ENCODE measurements around the gene DIS3L2.
A peak's percentile ranks its signal among the peaks of the same experiment; 100 is the strongest.
"Not testable (repeated sequence)": the region's sequence is repeated elsewhere in the genome, so short reads cannot be mapped to it uniquely, and the experiment has no call there.

Gene DIS3L2

DNA sequence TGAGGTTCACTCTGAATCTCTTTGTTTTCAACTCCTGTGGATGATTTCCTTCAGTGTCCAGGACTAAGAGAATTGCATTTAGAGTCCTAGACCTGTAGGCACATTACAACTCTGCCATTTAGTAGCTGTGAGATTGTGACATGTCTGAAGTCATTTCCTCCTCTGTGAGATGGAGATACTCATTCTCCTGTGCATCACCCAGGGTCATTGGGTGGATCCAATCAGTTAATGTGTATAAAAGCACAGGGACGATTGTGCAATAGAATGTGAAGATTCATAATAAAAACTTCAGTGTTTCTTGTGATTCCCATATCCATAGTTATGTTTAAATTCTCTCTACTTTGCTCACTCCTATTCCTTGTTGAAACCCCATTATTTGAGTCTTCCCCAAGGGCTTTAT is 113.6 kb downstream of the DIS3L2 start:
- DNase-seq, result no peak

GRCh38 chr2:232075859-232076258 is 114.3 kb downstream of the DIS3L2 start:
- no peak for DNase-seq

DNA sequence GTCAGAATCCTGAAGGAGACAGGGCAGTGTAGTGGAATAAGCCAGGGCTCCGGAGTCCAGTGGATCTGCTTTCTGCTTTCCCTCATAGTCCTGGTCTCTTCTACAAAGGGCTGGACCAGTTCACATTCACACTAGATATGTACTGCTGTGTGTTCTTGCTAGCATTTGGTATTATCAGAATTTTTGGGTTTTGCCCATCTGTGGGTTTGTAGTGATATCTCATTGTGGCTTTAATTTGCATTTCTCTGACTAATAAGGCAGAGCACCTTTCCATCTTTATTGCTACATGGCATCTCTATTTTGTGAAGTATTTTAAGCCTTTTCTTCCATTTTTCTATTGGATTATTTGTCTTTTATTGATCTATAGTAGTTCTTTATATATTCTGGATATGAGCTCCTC is 114.8 kb downstream of the DIS3L2 start:
- no peak for DNase-seq

- no peak for DNase-seq
Observed at GRCh38 chr2:232076736-232077135, 115.2 kb downstream of the DIS3L2 start.

DNA sequence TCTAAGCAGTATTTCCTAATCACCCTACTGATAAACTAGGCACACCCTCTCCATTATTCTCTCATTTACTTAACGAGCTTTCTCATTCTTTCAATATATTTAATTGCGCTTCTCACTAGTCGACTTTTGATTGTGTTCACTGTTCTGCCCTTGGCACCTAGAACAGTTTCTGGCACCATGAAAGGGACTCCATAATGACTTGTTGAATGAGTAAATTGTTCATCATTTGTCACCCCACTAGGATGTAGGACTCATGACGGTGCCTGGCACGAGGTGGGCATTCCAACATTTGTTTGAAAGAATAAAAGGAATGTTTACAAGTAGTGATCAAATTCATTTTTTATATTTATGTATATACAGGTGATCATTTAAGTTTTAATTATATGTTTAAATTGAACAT is 123.7 kb downstream of the DIS3L2 start:
- DNase-seq, result no peak

- DNase-seq, result no peak
Observed at GRCh38 chr2:232085826-232086425, 124.4 kb downstream of the DIS3L2 start.

DNA sequence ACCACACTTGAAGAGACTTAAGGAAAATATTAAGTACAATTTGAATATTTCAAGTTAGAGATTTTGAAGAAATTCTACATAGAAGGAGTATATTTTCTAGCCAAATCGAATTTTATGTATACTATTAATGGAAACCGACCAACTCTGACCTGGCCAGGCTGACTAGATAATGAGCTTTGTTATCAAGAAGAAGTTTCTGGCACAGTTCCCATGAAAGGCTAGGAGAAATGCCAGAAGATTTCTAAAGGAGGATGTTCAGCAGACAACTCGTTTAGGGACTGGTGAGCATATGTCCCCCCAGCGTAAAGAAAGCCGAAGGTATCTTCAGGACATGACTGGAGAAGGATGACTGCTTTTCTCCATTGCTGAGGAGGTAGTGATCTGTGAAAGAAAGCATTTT is 127.3 kb downstream of the DIS3L2 start:
- peak; percentile 9 for DNase-seq

- DNase-seq, result no peak
Observed at GRCh38 chr2:232094201-232094600, 132.7 kb downstream of the DIS3L2 start.

DNA sequence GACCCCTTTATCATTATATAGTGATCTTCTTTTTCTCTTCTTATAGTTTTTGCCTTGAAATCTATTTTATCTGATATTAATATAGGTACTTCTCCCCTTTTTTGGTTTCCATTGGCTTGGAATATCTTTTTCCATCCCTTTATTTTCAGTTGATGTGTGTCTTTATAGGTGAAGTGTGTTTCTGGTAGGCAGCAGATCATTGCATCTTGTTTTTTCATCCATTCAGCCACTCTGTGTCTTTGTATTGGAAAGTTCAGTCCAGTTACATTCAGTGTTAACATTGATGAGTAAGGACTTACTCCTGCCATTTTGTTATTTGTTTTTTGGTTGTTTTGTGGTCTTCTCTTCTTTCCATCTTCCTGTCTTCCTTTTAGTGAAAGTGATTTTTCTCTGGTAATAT is 133.4 kb downstream of the DIS3L2 start:
- no peak for DNase-seq

- DNase-seq, result no peak
Observed at GRCh38 chr2:232097260-232097659, 135.7 kb downstream of the DIS3L2 start.

- no peak for DNase-seq
Observed at GRCh38 chr2:232097758-232098157, 136.2 kb downstream of the DIS3L2 start.

GRCh38 chr2:232102380-232102779 is 140.9 kb downstream of the DIS3L2 start:
- no peak for DNase-seq

DNA sequence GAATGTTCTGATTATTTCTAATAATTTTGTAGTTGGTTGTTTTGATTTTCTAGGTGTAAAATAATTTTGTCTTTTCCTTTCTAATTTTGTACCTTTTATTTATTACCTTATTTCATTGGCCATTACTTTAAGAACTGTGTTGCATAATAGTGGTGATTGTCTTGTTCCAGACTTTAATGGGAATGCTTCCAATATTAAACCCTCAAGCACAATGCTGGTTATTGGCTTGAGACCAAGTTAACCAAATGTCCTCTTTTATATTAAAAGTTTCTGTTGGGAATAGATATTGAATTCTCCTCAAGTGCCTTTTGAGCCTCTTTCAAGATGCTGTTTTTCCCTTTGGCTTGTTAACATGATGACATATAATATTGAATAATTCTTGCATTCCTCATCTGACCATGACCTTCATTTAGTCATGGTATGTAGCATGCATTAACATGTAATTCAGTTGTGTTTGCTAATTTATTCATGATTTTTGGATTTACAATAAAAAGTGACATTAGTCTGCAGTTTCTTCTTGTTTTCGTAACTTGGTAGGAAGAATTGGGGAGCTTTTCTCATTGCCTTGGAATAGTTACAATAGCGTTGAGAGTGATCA is 141.7 kb downstream of the DIS3L2 start:
- peak; percentile 9 for DNase-seq

- DNase-seq, result no peak
Observed at GRCh38 chr2:232104076-232104646, 142.6 kb downstream of the DIS3L2 start.

- DNase-seq, result no peak
Observed at GRCh38 chr2:232111551-232111950, 150.0 kb downstream of the DIS3L2 start.

DNA sequence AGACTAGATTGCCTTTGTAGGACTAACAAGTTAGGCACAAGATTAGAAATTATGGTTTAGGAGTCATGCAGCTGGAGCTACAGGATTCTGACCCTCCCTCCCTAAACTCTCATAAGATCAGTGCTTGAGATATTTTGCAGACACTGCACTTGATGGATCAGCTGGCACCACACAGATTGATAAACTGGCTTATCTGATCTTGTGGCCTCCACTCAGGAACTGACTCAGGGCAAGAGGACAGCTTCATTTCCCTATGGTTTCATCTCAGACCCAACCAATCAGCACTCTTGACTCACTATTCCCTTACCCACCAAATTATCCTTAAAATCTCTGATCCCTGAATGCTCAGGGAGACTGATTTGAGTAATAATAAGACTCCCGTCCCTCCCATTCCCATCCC is 152.3 kb downstream of the DIS3L2 start:
- DNase-seq, result no peak

GRCh38 chr2:232115728-232116361 is 154.3 kb downstream of the DIS3L2 start:
- DNase-seq, result not testable (repeated sequence)

DNA sequence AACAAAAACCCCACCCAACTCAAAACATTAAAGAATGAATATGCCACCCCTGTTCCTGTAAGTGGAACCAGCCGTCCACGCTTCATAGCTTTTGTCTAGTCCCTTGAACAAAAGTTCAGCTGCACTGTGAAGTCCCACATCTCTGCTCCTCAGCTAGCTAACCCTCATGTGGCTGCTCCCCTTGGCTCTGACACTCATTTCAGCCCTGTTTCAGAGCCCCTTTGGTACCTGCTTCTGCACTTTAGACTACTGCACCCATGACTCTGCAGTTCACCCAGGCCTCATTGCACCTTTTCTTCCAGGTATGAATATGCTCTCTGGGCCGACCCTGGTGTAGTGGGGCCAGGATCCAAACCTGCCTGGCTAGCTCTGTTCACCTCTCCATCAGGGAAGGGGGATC is 155.3 kb downstream of the DIS3L2 start:
- DNase-seq, result no peak

GRCh38 chr2:232117413-232117812 is 155.9 kb downstream of the DIS3L2 start:
- no peak for DNase-seq

- no peak for DNase-seq
Observed at GRCh38 chr2:232120911-232121310, 159.4 kb downstream of the DIS3L2 start.

DNA sequence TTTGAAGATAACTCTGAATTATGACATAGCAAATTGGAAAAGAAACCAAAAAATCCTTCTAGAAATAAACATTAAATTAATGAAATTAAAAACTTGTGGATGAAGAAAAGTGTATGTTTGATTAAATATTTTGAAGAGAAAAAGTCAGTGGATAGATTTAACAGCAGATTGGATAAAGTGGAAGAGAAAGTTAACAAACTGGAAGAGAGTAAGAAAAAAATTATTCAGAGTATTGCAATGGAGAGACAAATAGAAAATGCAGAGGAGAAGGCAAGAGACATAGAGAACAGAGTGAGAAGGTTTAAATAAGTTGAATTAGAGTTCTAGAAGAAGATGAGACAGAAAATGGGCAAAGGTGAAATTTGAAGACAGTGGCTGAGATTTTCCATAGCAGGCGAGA is 162.8 kb downstream of the DIS3L2 start:
- no peak for DNase-seq

DNA sequence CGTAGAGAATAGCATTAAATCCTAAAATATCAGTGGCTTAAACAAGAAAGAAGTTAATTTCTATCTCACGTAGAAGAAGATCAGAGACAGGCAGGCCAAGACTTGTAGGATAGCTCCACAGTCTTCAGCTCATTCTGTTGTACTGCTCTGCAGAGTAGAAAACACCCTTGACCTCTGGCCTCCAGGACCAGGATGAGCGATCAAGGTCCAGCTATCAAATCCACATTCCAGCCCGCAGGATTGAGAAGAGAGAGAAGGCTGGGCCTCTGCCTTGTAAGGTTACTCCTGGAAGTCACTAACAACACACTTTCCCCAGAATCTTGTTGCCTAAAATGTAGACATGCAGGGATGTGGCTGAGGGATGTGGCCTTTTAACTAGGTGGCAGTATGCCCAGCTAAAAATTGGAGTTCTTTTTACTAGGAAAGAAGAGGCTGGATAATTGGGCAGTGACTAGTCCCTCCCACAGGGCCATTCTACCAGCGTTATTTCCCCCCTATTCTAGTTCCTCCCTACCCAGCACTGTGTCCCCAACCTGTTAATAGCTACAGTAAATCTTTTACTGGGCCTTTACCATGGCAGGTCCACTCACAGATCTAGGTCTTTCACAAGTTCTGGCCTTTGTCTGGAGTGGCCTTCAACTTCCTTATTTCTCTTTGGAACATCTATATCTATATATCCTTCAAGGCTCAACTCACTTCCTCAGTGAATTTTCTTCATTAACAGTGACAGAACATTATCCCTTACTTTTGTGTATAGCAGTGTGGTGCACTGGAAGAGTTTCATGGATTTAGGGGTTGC is 165.0 kb downstream of the DIS3L2 start:
- no peak for DNase-seq

DNA sequence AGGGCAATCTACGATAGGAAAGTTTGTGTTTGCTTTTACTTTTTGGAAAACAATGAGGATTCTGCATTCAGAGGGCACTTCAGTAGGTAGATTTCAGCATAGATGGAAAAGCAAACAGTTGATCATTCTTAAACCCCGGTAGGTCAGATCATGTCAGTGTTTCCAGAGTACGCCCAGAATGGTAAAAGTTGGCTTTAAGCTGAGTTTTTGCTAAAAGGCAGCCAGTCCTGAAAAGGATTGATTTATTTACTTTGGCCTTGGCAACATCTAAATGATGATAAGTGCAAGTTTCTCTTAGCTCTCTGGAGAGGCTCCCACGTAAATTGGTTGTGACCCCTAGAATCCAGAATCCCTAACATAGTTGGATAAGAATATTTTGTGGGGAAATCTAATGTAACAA is 168.0 kb downstream of the DIS3L2 start:
- no peak for DNase-seq

- no peak for DNase-seq
Observed at GRCh38 chr2:232132181-232132580, 170.7 kb downstream of the DIS3L2 start.
